Liver (tissue), 9 donors: Measurements from ENCODE around the gene RALGAPB. TPM values are rescaled to one million over a fixed set of nuclear protein-coding genes. Genes with fewer than 3 reads are reported as not detected.

Experiments
- DNase-seq: peaks from one replicate; pipeline ENCODE4 v3.0.0-alpha.2; 2017; ENCODE audit warnings: low spot score
- H3K27ac ChIP-seq, 2 donors: one replicate each; pipeline ENCODE4 v1.7.0; 2013; ENCODE audit warnings: inconsistent platforms in 2 of 2, low read length in 2 of 2, control low read depth in 1 of 2, low read depth in 1 of 2, mild to moderate bottlenecking in 1 of 2
- H3K27me3 ChIP-seq, 4 donors: one replicate each; pipeline versions ENCODE4 v1.6.1 to v1.7.0; 2013; ENCODE audit warnings: low read length in 3 of 4, inconsistent platforms in 1 of 4, mild to moderate bottlenecking in 1 of 4, moderate library complexity in 1 of 4; ENCODE audit not compliant: control insufficient read depth in 4 of 4, insufficient read depth in 4 of 4
- H3K36me3 ChIP-seq, 4 donors: one replicate each; pipeline versions ENCODE4 v1.6.1 to v1.7.0; 2013; ENCODE audit warnings: low read length in 3 of 4, mild to moderate bottlenecking in 3 of 4, low read depth in 1 of 4, moderate library complexity in 1 of 4; ENCODE audit not compliant: control insufficient read depth in 4 of 4, insufficient read depth in 3 of 4
- H3K4me1 ChIP-seq, 4 donors: one replicate each; pipeline versions ENCODE4 v1.6.1 to v1.7.0; 2013; ENCODE audit warnings: low read length in 3 of 4, mild to moderate bottlenecking in 3 of 4, moderate library complexity in 1 of 4; ENCODE audit not compliant: control insufficient read depth in 4 of 4, insufficient read depth in 4 of 4
- H3K4me3 ChIP-seq, 3 donors: one replicate each; pipeline versions ENCODE4 v1.6.1 to v1.7.0; 2013; ENCODE audit warnings: low read length in 3 of 3, control low read depth in 1 of 3, low read depth in 1 of 3, mild to moderate bottlenecking in 1 of 3
- H3K9ac ChIP-seq, 2 donors: one replicate each; pipeline ENCODE4 v1.7.0; 2013; ENCODE audit warnings: low read length in 2 of 2, mild to moderate bottlenecking in 2 of 2, moderate library complexity in 2 of 2, control low read depth in 1 of 2, low read depth in 1 of 2
- H3K9me3 ChIP-seq, 4 donors: one replicate each; pipeline versions ENCODE4 v1.6.1 to v1.7.0; 2013; ENCODE audit warnings: low read length in 3 of 4; ENCODE audit not compliant: control insufficient read depth in 4 of 4
- EGR1 ChIP-seq, 2 donors: IDR thresholded peaks; 2 replicates each; pipeline ENCODE4 v1.6.1; 2016 to 2018; ENCODE audit warnings: antibody characterized with exemption in 2 of 2, low read depth in 2 of 2
- FOXA1 ChIP-seq: IDR thresholded peaks from 2 replicates; pipeline ENCODE4 v1.6.1; 2016; ENCODE audit warnings: antibody characterized with exemption
- FOXA2 ChIP-seq: IDR thresholded peaks from 2 replicates; pipeline ENCODE4 v1.6.1; 2016; ENCODE audit warnings: antibody characterized with exemption
- GABPA ChIP-seq, 2 donors: IDR thresholded peaks in 1 of 2; conservative IDR thresholded peaks in 1 of 2; 2 replicates each; pipeline ENCODE4 v1.6.1; 2016; ENCODE audit warnings: antibody characterized with exemption in 2 of 2, mild to moderate bottlenecking in 1 of 2, moderate library complexity in 1 of 2
- HNF4A ChIP-seq, 2 donors: conservative IDR thresholded peaks; 2 replicates each; pipeline ENCODE4 v1.6.1; 2016; ENCODE audit warnings: antibody characterized with exemption in 2 of 2, mild to moderate bottlenecking in 2 of 2
- HNF4G ChIP-seq: IDR thresholded peaks from 2 replicates; pipeline ENCODE4 v1.6.1; 2016; ENCODE audit warnings: antibody characterized with exemption
- JUND ChIP-seq, 2 donors: IDR thresholded peaks; 2 replicates each; pipeline ENCODE4 v1.6.1; 2016; ENCODE audit warnings: antibody characterized with exemption in 2 of 2
- NR2F2 ChIP-seq: IDR thresholded peaks from 2 replicates; pipeline ENCODE4 v1.6.1; 2016; ENCODE audit warnings: antibody characterized with exemption
- RXRA ChIP-seq, 2 donors: IDR thresholded peaks; 2 replicates each; pipeline ENCODE4 v1.6.1; 2017 to 2018; ENCODE audit warnings: antibody characterized with exemption in 2 of 2, mild to moderate bottlenecking in 1 of 2
- SP1 ChIP-seq: IDR thresholded peaks from 2 replicates; pipeline ENCODE4 v1.6.1; 2018; ENCODE audit warnings: antibody characterized with exemption, mild to moderate bottlenecking
- TAF1 ChIP-seq: conservative IDR thresholded peaks from 2 replicates; pipeline ENCODE4 v1.6.1; 2016; ENCODE audit warnings: antibody characterized with exemption, mild to moderate bottlenecking
- YY1 ChIP-seq: IDR thresholded peaks from 2 replicates; pipeline ENCODE4 v1.6.1; 2016; ENCODE audit warnings: antibody characterized with exemption, mild to moderate bottlenecking
- WGBS: extraction: QIAGEN DNeasy Blood & Tissue Kit; methylation state at CpG from one replicate; pipeline ENCODE4 v1.1.7; 2013; 5-methylcytosine and 5-hydroxymethylcytosine counted together
- polyA plus RNA-seq, 2 donors: library from polyadenylated mRNA; stranded (reverse) in 1 of 2; unstranded in 1 of 2; fragments of 200-250 nt in 1 of 2; fragments of >200 nt in 1 of 2; fragmentation: Nextera tagmentation in 1 of 2; extraction: Ambion mirVana in 1 of 2; gene quantifications; one replicate each; pipeline versions ENCODE4 v1.2.1 to v1.2.3, GENCODE V29; 2013 to 2015
- total RNA-seq, 2 donors: library from RNA; depleted of rRNA; stranded (reverse); fragments of >200 nt; gene quantifications; one replicate each; pipeline ENCODE4 v1.2.3, GENCODE V29; 2014
- TF ChIP-seq, protein P1 (sequence below): fragments of 150-350 bp; IDR thresholded peaks from 2 replicates; pipeline ENCODE4 v1.5.1; 2017; ENCODE audit warnings: improper control_type of control experiment, low read depth, low read length; ENCODE audit not compliant: missing input control
- TF ChIP-seq, protein P2 (sequence below): IDR thresholded peaks from 2 replicates; pipeline ENCODE4 v1.6.1; 2016; ENCODE audit warnings: antibody characterized with exemption, mild to moderate bottlenecking
- donor health status: healthy.
- donor health status: healthy.
- donor health status: healthy.
- donor health status: healthy.
- donor health status: healthy.

Gene RALGAPB
- total and polyA plus RNA-seq, 4 donors, result 4.3 to 19.7 (median 9.5) TPM

DNA sequence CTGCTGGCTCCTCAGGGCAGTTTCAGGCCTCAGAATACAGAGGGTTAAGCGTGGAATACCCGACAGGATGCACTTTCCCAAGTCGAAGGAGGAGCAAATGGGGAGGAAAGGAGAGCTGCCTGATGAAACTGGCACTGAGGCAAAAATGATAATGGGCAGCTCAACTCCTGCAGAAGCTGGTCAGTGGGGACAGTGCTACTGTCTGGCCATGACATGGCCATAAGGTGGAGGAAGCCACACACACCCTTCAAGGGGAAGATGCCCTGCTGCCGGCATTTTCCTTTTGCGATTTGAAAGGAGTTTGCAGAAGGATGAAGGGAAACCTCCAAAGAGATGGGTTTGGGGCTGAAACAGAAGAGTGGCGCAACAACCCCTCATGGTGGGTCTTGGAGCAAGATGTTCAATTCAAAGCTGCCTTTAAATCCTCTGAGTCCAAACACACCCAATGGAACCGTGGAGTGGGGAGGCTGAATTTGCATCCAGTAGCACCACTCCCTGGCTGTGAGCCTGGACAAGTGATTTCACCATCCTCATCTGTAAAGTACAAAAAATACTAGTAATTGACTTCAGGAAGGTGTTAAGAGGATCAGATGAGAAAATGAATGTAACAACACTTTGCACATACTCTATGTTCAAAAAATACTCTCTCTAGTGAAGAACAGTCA, 111.6 kb downstream of the RALGAPB start:
- no peak for DNase-seq
- no peaks in the 10 kb centered on the region for H3K36me3 ChIP-seq
- H3K27ac ChIP-seq, result no peak overlapping the region
- H3K27me3 ChIP-seq, result no peaks in the 10 kb centered on the region
- no peak overlapping the region for H3K9ac ChIP-seq
- H3K4me1 ChIP-seq, result peaks cover 4 to 11% (median 9%) of the 10 kb centered on the region in 4 donors
- H3K4me3 ChIP-seq, result no peak overlapping the region
- WGBS, result 66% methylated on average over 7 of the region's 7 CpGs
- TF ChIP-seq JUND (IDR thresholded peaks at IDR 0.05) (no peak), TAF1 (no peak), NR2F2 (no peak), HNF4A (conservative IDR thresholded peaks at IDR 0.05) (no peak), EGR1 (IDR thresholded peaks at IDR 0.05; ENCODE audit: low read depth in 2 of 2) (no peak), FOXA1 (no peak)
- TF ChIP-seq, protein P1, sequence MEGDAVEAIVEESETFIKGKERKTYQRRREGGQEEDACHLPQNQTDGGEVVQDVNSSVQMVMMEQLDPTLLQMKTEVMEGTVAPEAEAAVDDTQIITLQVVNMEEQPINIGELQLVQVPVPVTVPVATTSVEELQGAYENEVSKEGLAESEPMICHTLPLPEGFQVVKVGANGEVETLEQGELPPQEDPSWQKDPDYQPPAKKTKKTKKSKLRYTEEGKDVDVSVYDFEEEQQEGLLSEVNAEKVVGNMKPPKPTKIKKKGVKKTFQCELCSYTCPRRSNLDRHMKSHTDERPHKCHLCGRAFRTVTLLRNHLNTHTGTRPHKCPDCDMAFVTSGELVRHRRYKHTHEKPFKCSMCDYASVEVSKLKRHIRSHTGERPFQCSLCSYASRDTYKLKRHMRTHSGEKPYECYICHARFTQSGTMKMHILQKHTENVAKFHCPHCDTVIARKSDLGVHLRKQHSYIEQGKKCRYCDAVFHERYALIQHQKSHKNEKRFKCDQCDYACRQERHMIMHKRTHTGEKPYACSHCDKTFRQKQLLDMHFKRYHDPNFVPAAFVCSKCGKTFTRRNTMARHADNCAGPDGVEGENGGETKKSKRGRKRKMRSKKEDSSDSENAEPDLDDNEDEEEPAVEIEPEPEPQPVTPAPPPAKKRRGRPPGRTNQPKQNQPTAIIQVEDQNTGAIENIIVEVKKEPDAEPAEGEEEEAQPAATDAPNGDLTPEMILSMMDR, result no peak
- TF ChIP-seq, protein P2, sequence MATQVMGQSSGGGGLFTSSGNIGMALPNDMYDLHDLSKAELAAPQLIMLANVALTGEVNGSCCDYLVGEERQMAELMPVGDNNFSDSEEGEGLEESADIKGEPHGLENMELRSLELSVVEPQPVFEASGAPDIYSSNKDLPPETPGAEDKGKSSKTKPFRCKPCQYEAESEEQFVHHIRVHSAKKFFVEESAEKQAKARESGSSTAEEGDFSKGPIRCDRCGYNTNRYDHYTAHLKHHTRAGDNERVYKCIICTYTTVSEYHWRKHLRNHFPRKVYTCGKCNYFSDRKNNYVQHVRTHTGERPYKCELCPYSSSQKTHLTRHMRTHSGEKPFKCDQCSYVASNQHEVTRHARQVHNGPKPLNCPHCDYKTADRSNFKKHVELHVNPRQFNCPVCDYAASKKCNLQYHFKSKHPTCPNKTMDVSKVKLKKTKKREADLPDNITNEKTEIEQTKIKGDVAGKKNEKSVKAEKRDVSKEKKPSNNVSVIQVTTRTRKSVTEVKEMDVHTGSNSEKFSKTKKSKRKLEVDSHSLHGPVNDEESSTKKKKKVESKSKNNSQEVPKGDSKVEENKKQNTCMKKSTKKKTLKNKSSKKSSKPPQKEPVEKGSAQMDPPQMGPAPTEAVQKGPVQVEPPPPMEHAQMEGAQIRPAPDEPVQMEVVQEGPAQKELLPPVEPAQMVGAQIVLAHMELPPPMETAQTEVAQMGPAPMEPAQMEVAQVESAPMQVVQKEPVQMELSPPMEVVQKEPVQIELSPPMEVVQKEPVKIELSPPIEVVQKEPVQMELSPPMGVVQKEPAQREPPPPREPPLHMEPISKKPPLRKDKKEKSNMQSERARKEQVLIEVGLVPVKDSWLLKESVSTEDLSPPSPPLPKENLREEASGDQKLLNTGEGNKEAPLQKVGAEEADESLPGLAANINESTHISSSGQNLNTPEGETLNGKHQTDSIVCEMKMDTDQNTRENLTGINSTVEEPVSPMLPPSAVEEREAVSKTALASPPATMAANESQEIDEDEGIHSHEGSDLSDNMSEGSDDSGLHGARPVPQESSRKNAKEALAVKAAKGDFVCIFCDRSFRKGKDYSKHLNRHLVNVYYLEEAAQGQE, result no peak
- H3K9me3 ChIP-seq, result no peaks in the 10 kb centered on the region

DNA sequence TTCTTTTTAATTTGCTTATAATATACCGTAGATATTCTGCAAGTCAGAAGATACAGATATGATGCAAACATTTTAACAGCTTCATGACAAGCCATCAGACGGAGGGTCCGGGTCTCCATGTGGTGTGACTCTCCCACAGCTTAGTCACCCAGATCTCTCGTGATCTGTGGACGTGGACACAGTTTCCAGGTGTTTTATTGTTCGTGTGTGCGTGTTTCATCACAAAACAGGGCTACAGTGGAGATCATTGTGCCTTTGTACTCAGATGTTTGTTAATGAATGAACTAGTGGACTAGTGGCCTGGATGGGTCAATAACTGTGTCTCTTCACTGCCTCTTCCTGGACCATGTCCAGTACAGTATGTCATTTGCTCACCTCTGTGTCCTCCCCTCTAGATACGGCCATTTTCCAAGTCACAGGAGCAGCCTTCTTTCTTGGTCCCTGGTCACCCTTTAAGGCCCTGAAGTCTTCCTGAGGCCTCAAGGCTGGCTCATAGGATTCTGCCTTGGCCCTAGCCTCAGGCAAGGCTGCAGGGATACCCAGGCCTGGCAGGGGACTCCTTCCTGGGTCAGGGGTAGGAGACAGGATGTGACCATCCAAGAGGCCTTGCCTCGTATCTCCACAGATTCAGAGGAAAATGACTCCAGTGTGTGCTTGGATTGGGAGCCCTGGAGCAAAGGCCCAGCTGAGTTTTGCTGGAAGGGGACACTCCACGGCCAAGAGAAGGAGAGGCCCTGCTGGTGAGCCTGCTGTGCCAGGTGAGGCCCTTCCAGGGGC, 112.9 kb downstream of the RALGAPB start:
- no peak overlapping the region for H3K27ac ChIP-seq
- H3K4me3 ChIP-seq, result no peak overlapping the region
- H3K4me1 ChIP-seq, result peaks cover 4 to 11% (median 9%) of the 10 kb centered on the region in 4 donors
- 46% methylated on average over 10 of the region's 10 CpGs for WGBS
- no peaks in the 10 kb centered on the region for H3K9me3 ChIP-seq
- H3K9ac ChIP-seq, result no peak overlapping the region
- DNase-seq, result no peak
- peak; percentile 38 for TF ChIP-seq YY1
- peak; percentile 38 for TF ChIP-seq HNF4G
- no peak for TF ChIP-seq FOXA1
- peak; percentile 62 for TF ChIP-seq SP1
- no peak for TF ChIP-seq GABPA (IDR thresholded peaks at IDR 0.05 in 1 of 2, conservative IDR thresholded peaks at IDR 0.05 in 1 of 2)
- peak; percentile 37 for TF ChIP-seq FOXA2
- TF ChIP-seq HNF4A (conservative IDR thresholded peaks at IDR 0.05), result peak; percentile 83 to 92
- no peak for TF ChIP-seq TAF1
- no peak for TF ChIP-seq JUND (IDR thresholded peaks at IDR 0.05)
- peak; percentile 59 to 68 for TF ChIP-seq RXRA (IDR thresholded peaks at IDR 0.05)
- H3K27me3 ChIP-seq, result no peaks in the 10 kb centered on the region
- H3K36me3 ChIP-seq, result no peaks in the 10 kb centered on the region
